Activated naive CD4-positive, alpha-beta T cell treated with anti-CD3 and anti-CD28 coated beads for 36 hours (primary cell): ENCODE results near the gene FHIT. TPM values are rescaled to one million over a fixed set of nuclear protein-coding genes. Genes with fewer than 3 reads are reported as not detected.

ENCODE experiments used
- CTCF ChIA-PET: fragments of 350-600 bp; sonication (Branson Sonifier 250); formaldehyde crosslinking; loops from one replicate; lab custom pipeline; 2021; ENCODE audit warnings: antibody characterized with exemption; lab: Charles Lee
- DNase-seq: peaks from one replicate; pipeline ENCODE4 v3.0.0-alpha.2; 2020
- H3K27ac Mint-ChIP-seq: one replicate; pipeline ENCODE4 v1.8.0; 2021; ENCODE audit warnings: mild to moderate bottlenecking, mixed read lengths
- H3K27me3 Mint-ChIP-seq: one replicate; pipeline ENCODE4 v1.8.0; 2021; ENCODE audit warnings: low read depth, mixed read lengths
- H3K36me3 Mint-ChIP-seq: one replicate; pipeline ENCODE4 v1.8.0; 2021; ENCODE audit warnings: low read depth, mixed read lengths
- H3K4me1 Mint-ChIP-seq: one replicate; pipeline ENCODE4 v1.8.0; 2021; ENCODE audit warnings: low read depth, mixed read lengths
- H3K4me3 Mint-ChIP-seq: one replicate; pipeline ENCODE4 v1.8.0; 2021; ENCODE audit warnings: mild to moderate bottlenecking, moderate library complexity, mixed read lengths
- H3K9me3 Mint-ChIP-seq: one replicate; pipeline ENCODE4 v1.8.0; 2021; ENCODE audit warnings: mixed read lengths
- intact Hi-C: fragments of 100-400 bp; cut with micrococcal nuclease; formaldehyde crosslinking; loops from one replicate; pipeline ENCODE4 v1.15.1; 2023
- total RNA-seq, 2 experiments: library from RNA; stranded (reverse); gene quantifications; one replicate each; pipeline ENCODE4 v1.2.3, GENCODE V29; 2021

Gene FHIT
- total RNA-seq, 2 experiments from 2014 or later = 20.2 to 22.7 TPM

DNA sequence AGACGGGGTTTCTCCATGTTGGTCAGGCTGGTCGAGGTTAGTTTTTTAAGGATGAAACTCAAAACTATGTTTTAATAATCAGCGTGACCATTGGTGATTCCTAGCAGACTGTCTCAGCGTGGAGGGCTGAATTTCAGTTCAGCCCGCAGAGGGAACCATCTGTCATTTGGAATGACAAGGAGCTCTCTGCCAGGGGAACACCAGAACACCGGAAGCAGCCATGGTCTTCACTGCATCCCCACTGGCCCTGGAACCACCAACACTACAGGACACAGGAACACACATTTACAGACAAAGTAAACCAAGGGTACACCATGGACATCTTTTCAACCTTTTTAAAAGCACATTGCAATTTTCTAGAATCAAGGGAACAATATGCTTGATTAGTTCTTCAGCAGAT, 424.7 kb downstream of the FHIT start:
- H3K27ac Mint-ChIP-seq = no peak overlapping the region
- H3K4me1 Mint-ChIP-seq = no peaks in the 10 kb centered on the region
- CTCF ChIA-PET = no interaction called here
- H3K27me3 Mint-ChIP-seq = no peaks in the 10 kb centered on the region
- no peaks in the 10 kb centered on the region for H3K36me3 Mint-ChIP-seq
- intact Hi-C loops = no loop called here
- DNase-seq = no peak
- peaks cover 8% of the 10 kb centered on the region for H3K9me3 Mint-ChIP-seq
- H3K4me3 Mint-ChIP-seq = no peak overlapping the region

DNA sequence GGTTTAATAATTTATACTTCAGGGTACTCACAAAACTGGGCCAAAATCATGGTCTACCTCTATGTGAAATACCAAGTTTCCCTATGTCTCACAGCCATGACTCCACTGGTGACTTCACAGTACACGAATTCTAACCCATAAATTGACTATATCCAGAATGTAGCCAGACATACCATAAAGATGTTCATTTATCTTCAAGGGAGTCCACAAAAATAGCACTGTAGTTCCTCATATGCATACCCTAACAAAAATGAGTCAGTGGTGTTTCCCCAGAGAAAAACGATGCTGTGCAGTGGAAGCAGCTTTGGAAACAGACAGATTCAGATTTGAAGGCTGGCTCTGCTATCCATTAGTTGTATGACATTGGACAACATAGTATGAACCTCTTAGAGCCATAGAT, 438.8 kb downstream of the FHIT start:
- no peak overlapping the region for H3K4me3 Mint-ChIP-seq
- H3K4me1 Mint-ChIP-seq = no peaks in the 10 kb centered on the region
- intact Hi-C loops = no loop called here
- no peaks in the 10 kb centered on the region for H3K27me3 Mint-ChIP-seq
- H3K27ac Mint-ChIP-seq = no peak overlapping the region
- no peaks in the 10 kb centered on the region for H3K36me3 Mint-ChIP-seq
- CTCF ChIA-PET = no interaction called here
- peaks cover 8% of the 10 kb centered on the region for H3K9me3 Mint-ChIP-seq
- peak; percentile 14 for DNase-seq

DNA sequence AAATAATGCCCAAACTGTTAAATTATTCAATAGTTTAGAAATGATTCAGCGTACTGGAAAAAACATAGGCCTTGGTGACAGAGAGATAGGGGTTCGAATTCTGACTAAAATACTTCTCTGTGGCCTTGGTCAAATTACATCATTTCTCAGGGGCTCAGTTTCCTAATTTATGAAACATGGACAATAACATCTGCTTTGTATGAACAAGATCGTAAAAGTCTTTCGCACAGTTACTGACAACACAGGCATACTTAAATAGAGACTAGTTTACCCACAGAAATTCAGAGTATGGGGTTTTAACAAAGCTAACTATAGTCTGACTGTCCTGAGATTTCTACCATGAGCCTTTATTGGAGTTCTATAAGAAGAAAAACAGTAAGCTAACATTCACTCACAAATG, 440.4 kb downstream of the FHIT start:
- intact Hi-C loops = no loop called here
- H3K9me3 Mint-ChIP-seq = peaks cover 2% of the 10 kb centered on the region
- CTCF ChIA-PET = no interaction called here
- H3K4me3 Mint-ChIP-seq = no peak overlapping the region
- DNase-seq = no peak
- H3K27ac Mint-ChIP-seq = no peak overlapping the region
- no peaks in the 10 kb centered on the region for H3K27me3 Mint-ChIP-seq
- no peaks in the 10 kb centered on the region for H3K4me1 Mint-ChIP-seq
- no peaks in the 10 kb centered on the region for H3K36me3 Mint-ChIP-seq

DNA sequence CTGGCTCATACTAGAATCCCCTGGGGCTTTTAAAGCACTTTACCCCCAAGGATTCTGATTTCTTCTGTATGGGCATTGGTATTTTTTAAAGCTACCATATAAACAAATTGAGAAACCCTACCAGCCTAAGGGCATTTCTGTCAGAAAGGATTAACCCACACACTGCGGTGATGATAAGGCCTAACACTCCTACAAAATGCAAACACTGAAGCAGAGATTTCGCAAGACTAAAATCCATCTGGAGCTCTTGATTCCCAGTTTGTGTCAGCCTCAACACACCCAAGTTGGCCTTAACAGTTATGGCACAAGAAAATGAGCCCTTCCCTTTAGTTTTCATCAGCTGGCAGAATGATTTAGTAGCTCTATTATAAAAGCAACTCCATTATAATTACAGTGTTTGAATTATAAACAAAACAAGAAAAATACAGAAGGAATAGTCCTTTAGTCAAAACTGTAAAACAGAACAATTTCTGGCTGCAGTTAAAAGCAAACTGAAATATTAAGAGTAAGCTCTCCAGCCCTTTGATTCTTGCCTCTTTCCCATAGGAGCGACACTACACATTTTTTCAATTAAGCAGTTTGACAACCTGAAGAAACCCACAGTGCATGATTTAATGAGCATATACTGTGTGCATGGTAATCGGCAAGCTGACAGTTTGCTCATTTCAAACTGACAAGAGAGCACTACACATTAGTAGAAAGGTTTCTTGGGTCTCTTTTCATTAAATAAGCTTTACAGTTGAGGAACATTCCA, 441.2 kb downstream of the FHIT start:
- intact Hi-C loops = no loop called here
- CTCF ChIA-PET = interaction anchor here (1.7 kb wide), 1 partner anchor 19 kb away, joined by 3 read pairs; no protein-coding TSS in a partner anchor
- Mint-ChIP-seq H3K36me3 (no peaks in the 10 kb centered on the region), H3K4me1 (no peaks in the 10 kb centered on the region), H3K4me3 (no peak overlapping the region), H3K9me3 (no peaks in the 10 kb centered on the region), H3K27me3 (no peaks in the 10 kb centered on the region), H3K27ac (no peak overlapping the region)
- DNase-seq = no peak

DNA sequence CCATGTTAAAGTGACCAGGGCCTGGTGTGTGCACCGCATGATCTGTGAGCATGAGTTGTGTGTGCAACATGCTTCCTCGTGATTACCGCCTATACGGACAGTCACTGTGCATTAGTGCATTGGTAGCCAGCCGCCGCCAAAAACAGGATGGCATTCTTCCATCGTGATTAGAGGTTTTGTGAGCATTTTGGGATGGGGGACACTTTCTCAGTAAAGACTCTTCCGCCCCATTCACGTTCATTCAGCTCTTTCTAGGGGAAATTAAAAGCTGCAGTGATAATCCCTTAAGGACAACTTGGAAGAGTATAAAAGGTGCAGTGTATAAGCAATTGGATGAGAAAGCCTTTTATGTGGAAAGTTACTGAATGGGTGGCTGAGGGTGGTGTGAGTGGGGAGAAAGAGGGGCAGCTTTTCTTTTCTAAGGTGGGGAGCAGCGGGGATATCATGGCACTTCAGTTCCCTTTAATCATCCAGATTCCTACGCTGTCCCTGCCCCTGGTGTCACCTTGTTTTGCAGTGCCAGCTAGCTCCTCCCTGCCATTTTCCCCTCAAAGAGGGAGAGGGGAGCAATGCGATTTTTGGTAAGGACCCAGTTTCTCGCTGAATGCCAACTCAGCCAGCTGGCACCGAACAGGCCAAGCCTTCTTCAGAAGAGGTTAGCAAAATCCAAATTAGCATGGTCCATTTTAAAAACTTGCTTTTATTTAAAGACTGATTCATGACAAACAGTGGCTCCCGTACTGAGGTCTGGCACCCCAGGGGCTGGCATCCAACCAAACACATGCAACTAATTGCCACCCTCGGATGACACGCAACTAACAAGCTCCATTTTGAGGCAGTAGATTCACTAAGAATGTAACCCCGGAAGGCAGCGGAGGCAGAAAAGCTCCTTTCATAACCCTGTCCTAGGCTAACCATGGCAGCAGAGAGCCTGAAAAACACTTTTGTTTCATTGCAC, 447.8 kb downstream of the FHIT start:
- H3K4me3 Mint-ChIP-seq = no peak overlapping the region
- H3K4me1 Mint-ChIP-seq = no peaks in the 10 kb centered on the region
- intact Hi-C loops = no loop called here
- H3K27me3 Mint-ChIP-seq = no peaks in the 10 kb centered on the region
- CTCF ChIA-PET = no interaction called here
- H3K27ac Mint-ChIP-seq = no peak overlapping the region
- H3K36me3 Mint-ChIP-seq = no peaks in the 10 kb centered on the region
- DNase-seq = no peak
- H3K9me3 Mint-ChIP-seq = no peaks in the 10 kb centered on the region

DNA sequence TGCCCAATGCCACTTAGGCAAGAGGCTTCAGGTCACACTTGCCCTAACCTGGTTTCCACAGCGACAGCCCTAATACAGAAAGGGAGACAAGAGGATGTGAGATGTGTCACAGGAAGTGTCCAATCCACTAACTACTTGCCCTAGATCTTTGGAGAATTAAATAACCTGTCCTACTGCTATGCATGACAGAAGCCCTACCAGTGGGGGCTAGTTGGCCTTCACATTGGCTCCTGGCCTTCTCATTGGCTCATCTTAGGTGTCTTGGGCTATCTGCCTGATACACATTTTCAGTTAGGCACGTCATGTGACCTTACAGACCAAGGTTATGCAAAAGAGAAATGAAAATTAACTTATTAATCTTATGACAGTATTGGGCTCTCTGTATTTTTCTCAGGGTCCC, 449.9 kb downstream of the FHIT start:
- intact Hi-C loops = no loop called here
- Mint-ChIP-seq H3K9me3 (no peaks in the 10 kb centered on the region), H3K27ac (no peak overlapping the region), H3K4me3 (no peak overlapping the region), H3K4me1 (no peaks in the 10 kb centered on the region), H3K36me3 (no peaks in the 10 kb centered on the region), H3K27me3 (no peaks in the 10 kb centered on the region)
- no peak for DNase-seq
- CTCF ChIA-PET = no interaction called here

DNA sequence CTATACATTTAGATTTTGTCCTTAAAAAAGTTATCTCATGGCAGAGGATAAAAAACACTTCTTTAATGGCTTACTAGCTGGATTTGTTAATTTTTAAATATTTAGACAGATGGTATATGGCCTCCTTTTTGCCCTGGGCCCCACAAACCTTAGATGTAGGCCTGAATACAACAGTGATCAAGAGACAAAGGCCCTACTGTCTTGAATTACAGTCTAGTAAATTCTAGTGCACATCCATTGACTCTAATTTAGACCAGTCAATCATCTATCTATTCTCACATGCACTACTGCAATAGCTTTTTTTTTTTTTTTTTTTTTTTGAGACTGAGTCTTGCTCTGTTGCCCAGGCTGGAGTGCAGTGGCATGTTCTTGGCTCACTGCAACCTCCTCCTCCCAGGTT, 452.8 kb downstream of the FHIT start:
- Mint-ChIP-seq H3K27me3 (no peaks in the 10 kb centered on the region), H3K9me3 (no peaks in the 10 kb centered on the region), H3K4me3 (no peak overlapping the region), H3K4me1 (no peaks in the 10 kb centered on the region), H3K27ac (no peak overlapping the region), H3K36me3 (no peaks in the 10 kb centered on the region)
- CTCF ChIA-PET = interaction anchor here (0.7 kb wide), 1 partner anchor 998 kb away, joined by 3 read pairs; no protein-coding TSS in a partner anchor
- intact Hi-C loops = no loop called here
- DNase-seq = no peak

DNA sequence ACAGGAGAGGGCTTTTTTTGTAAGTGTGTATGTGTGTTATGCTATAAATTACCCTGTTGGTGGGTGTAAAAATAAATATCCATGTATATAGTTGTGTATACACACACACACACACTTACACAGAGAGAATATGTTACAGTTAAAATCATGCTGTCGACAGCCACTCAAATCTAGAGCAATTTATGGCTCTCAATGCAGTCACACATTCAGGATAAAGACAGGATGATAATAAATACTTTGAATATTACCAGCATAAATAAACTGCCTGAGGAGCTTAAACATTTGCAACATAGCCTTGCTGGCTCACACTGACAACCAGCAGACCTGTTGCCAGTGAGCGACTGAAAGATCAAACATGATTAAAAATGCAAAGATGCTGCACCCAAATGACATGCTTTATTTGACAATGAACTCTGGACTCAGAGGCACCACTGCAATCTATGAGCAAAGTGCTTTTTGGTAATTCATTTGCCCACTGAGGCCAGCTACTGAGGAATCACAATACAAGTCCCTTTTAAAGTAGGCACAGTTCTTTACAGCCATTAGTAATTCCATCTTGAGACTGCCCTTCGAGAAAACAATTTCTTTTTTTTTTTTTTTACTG, 458.9 kb downstream of the FHIT start:
- Mint-ChIP-seq H3K4me1 (no peaks in the 10 kb centered on the region), H3K27ac (no peak overlapping the region), H3K4me3 (no peak overlapping the region), H3K36me3 (no peaks in the 10 kb centered on the region), H3K9me3 (no peaks in the 10 kb centered on the region), H3K27me3 (no peaks in the 10 kb centered on the region)
- CTCF ChIA-PET = no interaction called here
- intact Hi-C loops = no loop called here
- DNase-seq = no peak

DNA sequence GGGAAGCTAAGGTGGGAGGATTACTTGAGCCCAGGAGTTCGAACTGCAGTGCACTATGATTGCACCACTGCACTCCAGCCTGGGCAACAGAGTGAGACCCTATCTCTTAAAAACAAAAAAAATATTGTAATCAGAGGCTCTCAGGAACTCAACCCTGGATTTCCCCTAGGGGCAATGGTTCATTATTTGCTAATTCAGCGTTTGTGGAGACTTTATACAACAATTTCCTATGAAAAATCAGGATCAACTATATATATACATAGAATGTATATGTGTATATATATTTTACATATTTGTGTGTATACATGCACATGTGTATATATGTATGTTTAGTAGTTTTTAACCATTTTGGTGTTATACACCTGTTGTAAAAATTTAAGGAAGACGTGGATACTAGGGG, 463.1 kb downstream of the FHIT start:
- no peaks in the 10 kb centered on the region for H3K4me1 Mint-ChIP-seq
- no peak overlapping the region for H3K4me3 Mint-ChIP-seq
- no peak overlapping the region for H3K27ac Mint-ChIP-seq
- no peaks in the 10 kb centered on the region for H3K36me3 Mint-ChIP-seq
- no peaks in the 10 kb centered on the region for H3K27me3 Mint-ChIP-seq
- peaks cover 2% of the 10 kb centered on the region for H3K9me3 Mint-ChIP-seq
- CTCF ChIA-PET = no interaction called here
- intact Hi-C loops = no loop called here
- no peak for DNase-seq

DNA sequence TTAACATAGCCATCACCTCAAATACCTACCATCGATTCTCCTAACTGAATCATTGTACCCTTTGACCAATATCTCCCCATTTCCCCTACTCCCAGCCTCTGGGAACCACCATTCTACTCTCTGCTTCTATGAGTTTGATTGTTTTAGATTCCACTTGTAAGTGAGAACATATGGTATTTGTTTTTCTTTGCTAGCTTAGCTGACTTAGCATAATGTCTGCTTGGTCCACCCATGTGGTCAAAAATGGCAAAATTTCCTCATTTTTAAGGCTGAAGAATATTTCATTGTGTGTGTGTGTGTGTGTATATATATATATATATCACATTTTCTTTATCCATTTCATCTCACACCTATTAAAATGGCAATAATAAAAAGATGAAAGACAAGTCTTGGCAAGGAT, 469.3 kb downstream of the FHIT start:
- CTCF ChIA-PET = no interaction called here
- no peaks in the 10 kb centered on the region for H3K36me3 Mint-ChIP-seq
- intact Hi-C loops = no loop called here
- no peak overlapping the region for H3K27ac Mint-ChIP-seq
- H3K4me3 Mint-ChIP-seq = no peak overlapping the region
- no peaks in the 10 kb centered on the region for H3K27me3 Mint-ChIP-seq
- H3K9me3 Mint-ChIP-seq = peaks cover 11% of the 10 kb centered on the region
- no peaks in the 10 kb centered on the region for H3K4me1 Mint-ChIP-seq
- no peak for DNase-seq

DNA sequence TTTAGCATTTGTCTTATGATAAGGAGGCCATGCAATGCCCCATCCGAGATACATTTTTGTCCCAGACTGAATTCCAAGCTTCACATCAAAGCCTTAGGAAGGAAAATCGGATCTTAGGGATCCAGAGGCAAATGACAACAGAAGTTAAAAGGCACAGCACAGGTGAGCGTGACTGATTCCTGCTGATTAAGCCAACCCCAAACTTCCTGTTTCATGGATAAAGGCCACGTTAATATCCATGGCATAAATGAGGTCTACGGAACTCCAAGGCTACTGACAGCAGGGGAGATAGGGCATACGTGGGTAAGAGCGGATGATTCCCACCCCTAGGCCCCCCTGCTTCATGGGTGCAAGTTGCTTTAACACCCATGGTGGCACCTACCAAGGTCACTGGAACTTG, 471.6 kb downstream of the FHIT start:
- CTCF ChIA-PET = no interaction called here
- H3K27me3 Mint-ChIP-seq = no peaks in the 10 kb centered on the region

DNA sequence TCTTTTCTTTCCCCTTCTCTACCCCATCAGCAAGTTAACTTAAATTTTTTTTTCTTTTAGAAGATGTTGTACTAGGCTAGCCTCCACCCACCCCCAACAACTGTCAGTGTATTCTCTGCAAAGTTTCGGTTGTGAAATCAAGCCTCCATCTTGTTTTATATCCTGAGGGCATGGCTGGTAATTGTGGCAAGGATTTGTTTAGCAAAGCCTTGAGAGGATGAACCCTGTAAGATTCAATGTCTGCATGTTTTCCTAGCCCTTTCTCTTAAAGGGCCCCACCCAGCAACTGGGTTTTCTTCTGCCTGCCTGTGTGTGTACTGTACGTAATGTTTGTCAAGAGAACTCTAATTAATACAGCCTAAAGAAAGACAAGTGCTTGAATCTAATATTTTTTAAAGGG, 475.3 kb downstream of the FHIT start:
- no peaks in the 10 kb centered on the region for H3K9me3 Mint-ChIP-seq
- CTCF ChIA-PET = no interaction called here
- H3K4me1 Mint-ChIP-seq = no peaks in the 10 kb centered on the region

More for the DNA sequence above, 471.6 kb downstream of the FHIT start:
- intact Hi-C loops = no loop called here
- DNase-seq = no peak
- H3K4me1 Mint-ChIP-seq = no peaks in the 10 kb centered on the region
- no peak overlapping the region for H3K27ac Mint-ChIP-seq
- H3K9me3 Mint-ChIP-seq = peaks cover 11% of the 10 kb centered on the region
- no peaks in the 10 kb centered on the region for H3K36me3 Mint-ChIP-seq
- H3K4me3 Mint-ChIP-seq = no peak overlapping the region

More for the DNA sequence above, 475.3 kb downstream of the FHIT start:
- H3K27ac Mint-ChIP-seq = no peak overlapping the region
- H3K4me3 Mint-ChIP-seq = no peak overlapping the region
- intact Hi-C loops = no loop called here
- no peak for DNase-seq
- no peaks in the 10 kb centered on the region for H3K27me3 Mint-ChIP-seq
- no peaks in the 10 kb centered on the region for H3K36me3 Mint-ChIP-seq
